ENCODE measurements around the gene CLEC20A.

The CLEC20A gene

DNA sequence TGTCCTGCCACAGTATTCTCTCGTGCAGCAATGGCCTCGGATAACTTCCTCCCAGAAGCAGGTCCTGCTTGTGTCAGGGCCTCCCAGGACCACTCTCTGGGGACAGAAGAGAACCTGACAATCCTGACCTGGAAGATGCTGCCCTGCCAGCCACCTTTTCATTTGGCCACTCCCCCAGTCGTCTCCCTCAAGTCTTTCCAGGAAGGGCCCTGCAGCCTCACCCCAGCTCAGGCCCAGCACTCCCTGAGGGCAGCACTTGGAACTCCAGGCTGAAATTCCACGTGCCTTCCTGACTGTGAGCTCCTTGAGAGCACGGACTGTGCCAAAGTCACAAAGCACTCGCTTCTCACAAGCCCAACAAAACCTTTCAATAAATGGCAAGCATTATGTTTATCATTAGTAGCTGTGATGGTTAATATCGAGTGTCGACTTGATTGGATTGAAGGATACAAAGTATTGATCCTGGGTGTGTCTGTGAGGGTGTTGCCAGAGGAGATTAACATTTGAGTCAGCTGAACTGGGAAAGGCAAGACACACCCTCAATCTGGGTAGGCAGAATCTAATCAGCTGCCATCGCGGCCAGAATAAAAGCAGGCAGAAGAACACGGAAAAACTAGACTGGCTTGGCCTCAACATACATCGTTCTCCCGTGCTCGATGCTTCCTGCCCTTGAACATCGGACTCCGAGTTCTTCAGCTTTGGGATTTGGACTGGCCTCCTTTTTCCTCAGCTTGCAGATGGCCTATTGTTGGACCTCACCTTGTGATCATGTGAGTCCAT, 2.3 kb upstream of the CLEC20A start:
- no peak for DNase-seq

DNA sequence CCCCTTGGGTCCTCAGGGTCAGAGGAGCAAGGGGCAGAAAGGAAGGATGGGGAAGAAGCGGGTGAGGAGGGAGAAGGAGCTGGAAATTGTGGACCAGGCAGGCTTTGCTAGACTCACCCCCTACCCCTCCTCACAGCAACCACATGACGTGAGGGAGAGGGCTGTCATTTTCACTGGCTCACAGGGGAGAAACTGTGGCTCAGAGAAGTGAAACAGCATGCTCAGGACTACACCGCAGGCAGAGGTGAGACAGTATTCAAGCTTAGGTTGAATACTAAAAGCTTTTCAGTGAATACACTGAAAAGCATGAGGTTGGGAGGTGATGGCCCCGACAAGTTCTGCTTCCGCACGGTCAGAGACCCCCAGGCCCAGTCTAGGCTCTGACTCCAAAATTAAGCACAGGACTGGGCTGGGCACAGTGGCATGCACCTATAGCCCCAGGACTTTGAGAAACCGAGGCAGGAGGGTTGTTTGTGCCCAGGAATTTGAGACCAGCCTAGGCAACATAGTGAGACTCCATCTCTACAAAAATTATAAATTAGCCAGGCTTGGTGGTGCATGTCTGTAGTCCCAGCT, 1.2 kb upstream of the CLEC20A start:
- no peak for DNase-seq

DNA sequence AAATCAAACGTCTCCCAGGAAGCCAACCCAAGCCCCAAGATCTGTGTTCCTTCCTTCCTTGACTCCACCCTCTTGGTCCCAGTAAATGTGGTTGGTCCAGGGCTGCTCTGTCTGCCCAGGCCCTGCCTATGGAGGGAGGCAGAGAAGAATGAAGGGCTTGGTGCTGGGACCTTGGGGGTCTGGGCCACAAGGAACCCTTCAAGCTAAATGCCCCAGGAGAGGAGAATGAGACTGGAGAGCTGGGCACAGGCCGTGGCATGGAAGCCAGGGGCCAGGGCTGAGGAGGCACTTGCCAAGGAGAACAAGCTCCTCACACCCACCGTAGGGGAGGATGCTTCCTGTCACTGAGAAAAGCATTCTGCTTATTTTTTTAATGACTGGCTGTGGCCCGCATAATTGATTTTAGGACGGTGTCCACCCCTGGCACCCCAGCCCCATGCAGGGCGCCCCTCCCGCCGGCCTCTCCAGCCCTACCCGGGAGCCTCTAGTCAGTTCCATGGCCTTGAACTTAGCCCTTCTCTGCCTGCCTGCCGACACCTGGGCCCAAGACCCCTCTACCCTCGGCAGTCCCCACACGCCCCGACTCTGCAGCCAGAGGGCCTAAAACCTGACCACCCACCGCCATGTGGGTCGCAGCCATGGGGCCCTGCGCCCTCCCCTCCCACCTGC, 889 bp downstream of the CLEC20A start:
- DNase-seq: no peak

DNA sequence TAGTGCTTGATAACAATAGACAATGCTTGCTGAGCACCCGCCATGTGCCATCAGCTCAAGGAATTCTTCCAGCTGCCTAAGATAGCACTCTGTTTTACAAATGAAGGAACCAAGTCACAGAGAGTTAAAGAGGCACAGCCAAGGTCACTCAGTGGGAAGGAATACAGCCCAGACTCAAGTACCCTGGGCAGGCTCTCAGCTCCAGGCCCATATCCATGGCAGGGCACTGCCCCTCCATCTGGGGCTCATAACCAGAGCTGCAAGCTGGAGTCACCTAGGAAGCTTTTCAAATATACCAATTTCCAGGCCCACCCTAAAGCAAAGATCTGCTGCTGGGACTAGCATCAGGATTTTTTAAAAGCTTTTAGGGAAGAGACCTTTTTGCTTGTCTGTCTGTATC, 1.6 kb downstream of the CLEC20A start:
- no peak for DNase-seq

DNA sequence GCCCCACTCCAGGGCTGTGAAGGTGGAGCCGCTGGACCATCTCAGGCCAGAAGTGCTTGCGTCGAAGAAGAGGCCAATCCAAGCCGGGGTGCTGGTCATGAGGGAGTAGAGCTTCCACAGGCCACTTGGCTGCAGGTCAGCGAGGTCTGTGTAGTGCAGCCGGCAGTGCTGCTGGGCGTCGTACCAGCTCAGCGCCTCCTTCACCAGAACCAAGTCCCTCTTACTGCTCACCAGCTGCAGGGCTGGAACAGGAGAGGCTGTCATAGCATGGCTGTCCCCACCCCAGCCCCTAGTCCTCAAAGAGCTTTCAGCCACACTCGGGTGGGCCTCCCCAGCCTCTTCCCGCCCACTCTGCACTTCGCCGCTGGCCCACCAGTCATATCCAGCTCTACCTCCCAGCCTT, 2.2 kb downstream of the CLEC20A start:
- DNase-seq: no peak

DNA sequence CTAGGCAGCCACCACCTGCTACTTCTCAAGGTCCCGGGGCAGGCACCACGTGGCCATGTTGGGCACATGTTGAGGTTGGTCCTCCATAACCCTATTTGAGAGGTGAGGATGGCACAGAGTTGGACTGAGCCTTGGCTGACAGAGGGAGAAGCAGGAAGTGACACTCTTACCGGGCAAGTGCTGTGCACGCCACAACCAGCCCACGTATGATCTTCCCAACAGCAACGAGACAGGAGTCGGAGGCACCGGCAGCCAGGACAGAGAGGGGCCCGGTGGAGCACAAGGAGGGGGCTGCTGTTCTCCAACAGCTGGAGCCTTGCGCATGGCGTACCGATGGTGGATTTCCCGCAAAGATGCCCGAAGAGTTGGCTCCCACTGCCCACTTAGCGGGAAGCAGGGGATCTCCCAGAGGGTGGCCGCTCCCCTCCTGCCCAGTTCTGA, 3.4 kb downstream of the CLEC20A start:
- DNase-seq: no peak

DNA sequence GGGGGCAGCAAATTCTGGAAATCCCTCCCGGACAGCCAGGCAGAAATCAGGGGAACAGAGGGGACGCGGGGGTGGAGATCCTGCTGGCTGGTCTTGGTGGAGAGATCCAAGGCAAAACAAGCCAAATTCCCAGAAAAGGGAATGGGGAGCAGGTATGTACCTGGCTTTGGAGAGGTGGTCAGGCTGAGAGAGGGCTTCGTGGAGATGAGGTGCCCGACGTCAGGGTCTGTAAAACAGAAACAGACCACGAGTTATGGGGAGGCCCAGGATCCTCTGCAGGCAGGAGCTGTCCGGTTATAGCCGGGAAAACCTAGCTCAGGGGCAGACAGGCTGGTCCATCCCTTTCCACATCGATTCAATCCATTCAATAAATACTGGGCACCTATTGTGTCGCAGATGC, 4.4 kb downstream of the CLEC20A start:
- DNase-seq: no peak

DNA sequence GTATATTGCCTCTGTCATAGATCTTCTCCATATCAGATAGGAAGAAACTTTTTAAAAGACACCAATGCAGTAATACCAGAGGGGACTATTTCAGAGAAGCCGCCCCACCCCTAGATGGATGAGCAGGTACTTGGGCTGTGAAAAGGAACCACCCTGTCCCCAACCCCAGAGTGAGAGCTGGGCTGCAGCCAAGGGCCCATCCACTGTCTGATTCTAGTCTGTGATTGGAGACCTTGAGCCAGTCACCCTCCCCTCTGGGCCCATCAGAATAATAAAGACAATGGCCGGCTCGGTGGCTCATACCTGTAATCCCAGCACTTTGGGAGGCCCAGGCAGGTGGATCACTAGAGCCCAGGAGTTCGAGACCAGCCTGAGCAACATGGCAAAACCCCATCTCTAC, 5.0 kb downstream of the CLEC20A start:
- no peak for DNase-seq

DNA sequence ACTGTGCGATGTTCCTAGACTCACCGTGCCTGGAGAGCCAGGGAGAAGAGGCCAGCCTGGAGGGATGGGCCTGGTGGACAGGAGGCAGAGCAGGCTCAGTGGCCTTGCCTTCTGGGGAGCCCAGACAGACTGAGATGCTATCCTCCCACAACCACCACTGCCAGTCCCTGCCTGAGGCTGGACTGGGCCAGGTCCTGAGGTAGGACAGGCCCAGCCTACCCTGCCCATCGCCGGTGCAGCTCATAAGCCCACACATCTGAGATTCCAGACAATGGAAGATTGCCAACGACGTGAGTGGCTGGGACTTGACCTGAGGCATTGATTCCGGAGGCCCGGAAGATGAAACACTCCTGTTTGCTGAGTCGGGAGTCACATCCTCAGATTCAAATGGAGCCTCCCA, 5.8 kb downstream of the CLEC20A start:
- DNase-seq: no peak

DNA sequence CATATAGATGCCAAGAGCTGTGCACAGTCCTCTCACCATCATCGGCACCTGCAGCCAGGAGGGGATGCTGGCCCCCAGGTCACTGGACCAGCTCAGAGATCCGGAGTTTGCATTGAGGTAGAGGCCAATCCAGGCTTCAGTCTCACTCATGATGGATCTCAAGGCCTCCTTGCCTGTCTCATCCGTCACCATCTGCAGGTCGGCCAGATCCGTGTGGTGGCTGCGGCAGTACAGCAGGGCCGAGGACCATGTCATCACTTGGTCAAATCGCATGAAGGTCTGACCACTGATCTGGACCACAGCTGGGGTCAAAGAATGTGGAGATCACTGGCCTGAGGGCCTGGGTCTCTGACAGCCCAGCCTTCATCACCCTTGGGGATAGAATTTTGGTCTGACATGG, 6.6 kb downstream of the CLEC20A start:
- no peak for DNase-seq

DNA sequence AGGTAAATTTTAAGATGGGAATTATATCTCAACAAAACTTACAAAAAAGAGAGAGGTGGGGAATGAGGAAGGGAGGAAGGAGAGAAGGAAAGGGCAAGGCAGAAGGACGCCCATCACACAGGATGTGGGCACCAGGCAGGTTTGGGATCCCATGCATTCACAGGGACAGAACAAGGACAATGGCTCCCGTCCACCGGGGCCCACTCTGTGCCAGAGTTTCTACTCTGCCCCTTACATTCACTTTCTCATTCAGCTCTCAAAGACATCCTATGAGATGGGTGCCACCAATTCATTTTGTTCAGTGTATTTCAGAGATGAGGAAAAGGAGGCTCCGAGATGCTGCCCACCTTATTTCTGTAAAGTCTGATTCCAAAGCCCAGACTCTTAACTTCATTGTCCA, 7.4 kb downstream of the CLEC20A start:
- DNase-seq: no peak

DNA sequence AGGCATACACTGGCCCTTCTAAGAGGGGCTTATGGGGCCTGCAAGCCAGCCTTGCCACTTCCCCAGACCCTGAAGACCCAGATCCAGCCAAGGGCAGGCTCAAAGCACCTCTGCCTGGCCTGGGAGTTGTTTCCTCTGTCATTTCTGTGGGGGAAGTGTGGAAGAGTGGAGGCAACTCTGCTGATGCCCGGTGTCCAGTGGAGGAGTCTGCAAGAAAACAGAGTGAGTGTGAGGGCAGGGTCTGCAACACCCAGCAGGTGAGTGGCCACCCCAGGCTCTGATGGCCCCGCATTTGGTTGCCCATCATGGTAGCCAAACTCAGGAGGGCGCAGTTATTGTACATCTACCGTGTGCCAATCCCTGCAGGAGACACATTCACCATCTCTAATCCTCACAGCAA, 8.4 kb downstream of the CLEC20A start:
- DNase-seq: no peak

DNA sequence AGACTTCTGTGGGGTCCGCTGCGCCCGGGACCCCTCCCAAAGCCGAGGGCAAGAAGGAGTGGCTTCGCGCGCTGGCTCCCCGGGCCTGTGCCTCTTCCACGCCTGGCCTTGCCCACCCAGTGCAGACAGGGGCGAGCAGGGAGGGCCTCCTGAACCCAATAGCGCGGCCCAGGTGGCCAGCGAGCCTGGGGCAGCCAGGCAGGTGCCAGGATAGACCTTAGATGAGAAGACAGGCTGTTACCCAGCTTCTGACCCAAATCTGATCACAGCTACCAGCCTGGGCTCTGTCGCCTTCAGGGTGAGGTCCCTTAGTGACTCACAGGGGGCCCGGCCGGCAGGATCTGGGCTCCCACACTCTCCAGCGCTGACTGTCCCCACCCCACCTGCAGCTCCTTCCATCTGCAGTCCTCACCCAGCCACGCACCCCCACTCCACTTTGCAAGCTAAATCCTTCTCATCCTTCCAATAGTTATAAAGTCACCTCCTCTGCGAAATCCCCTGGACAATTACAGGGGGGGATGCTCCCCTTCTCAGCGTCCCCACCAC, 9.6 kb downstream of the CLEC20A start:
- DNase-seq: no peak

DNA sequence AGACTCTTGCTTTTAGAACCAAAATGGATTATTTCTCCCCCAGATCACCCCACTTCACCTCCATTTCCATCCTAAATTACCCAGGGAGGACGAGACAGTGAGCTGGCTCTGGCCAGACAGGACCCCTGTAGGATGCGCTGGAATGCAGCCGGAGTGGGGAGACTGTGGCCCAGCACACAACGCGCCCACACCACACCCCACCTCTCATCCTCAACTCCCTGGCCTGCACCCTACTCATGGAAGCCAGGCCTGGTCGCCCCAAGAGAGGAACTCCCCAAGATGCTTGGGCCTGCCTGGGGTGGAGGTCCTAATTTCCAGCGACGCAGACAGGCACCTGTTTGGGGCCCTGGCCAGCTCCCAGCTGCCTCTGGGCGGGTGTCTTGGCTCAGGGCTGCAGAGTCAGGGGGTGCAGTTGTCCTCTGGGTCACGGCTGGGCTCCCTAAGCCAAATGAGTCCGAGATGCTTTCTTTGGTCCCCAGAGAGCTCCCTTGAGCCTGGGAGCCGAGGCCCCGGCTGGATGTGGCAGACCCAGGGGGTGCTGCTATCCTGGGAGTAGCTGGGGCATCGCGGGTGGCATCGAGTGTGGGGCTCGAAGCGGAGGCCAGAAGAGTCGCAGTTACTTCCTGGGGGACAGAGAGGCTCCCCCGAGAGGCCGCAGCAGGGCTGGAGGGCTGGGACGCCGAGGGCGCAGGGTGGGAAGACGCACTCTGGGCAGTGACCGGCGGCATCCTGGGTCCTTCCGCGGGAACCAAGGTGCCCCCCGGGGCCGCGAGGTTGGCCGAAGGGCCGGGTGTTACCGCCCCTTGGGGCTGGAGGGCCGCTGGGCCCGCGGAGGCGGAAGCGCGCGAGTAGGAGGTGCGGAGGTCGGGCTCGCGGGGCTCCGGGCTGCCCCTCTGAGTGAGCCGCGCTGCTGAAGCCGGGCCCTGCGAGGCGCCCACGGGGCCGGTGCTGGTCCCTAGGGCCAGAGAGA, 10.4 kb downstream of the CLEC20A start:
- DNase-seq: no peak

DNA sequence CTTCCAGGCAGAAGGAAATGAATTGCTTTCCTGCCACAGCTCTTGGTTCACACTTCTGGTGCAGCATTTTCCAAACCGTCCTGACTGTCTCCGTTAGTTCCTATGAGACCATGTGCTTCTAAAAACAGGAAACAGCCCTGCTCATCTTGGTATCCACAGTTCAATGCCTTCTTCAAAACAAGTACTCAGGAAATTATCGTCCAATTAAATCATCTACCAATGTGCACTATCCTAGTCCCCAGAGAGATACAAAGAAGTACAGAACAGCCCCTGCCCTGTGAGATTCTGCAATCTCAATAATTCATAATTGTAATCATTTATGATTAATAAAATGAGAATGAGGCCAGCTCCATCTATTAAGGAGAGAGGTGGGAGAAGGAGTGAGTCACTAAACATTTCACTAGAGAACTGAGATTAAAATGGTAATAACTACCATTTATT, 11.2 kb downstream of the CLEC20A start:
- no peak for DNase-seq

DNA sequence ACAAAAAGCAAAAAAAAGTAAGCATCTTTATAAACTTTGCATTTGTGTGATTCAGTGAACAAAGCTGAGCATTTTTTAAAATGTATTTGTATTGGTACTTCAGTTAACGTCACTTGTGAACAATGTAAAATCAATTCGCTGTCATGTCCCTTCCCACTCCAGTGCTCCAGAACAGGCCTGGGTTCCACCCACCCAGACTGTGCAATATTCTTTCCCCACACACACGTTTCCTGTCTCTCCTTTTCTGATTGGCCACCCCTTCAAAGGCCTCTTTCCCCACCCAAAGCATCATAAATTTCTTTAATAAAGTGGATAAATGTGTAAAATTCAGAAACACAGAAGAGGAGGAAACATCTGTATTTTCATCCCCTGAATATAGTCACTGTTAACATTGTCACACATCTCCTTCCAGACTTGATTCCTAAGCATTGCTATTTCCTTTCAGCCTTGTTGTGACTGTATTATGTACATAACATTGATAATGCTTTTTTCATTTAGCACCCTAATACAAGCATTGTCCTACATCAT, 12.0 kb downstream of the CLEC20A start:
- DNase-seq: no peak

DNA sequence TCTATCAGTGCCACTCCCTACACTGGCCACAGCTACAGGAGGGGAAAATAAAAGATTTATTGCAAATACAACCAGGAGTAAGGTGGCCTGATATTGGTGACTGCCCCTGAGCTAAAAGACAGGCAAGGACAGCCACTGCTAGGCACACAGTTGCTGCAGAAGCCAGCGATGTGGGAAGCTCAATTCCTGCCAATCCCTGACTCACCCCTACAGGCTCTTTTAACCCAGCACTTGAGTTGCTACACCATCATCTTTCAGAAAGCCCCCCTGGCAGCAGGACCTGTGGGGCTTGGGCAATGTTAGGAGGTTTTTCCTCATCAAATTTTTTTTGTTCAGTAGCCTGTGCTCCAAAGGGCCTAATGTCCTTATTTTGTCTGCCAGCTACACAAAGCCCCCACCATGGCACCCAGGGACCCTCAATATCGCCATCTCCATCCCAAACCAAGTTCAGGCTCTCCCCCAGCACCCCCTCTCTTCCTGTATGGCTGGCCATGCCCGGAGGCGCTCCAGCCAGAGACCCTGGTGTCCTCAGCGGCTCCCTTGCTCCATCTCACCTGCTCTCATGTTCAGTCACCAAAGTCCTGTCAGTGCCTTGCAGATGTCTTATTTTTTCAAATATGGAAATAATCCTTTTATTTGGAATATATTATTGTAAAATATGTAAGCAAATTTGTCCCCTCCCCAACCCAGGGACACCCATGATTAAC, 13.4 kb downstream of the CLEC20A start:
- no peak for DNase-seq

DNA sequence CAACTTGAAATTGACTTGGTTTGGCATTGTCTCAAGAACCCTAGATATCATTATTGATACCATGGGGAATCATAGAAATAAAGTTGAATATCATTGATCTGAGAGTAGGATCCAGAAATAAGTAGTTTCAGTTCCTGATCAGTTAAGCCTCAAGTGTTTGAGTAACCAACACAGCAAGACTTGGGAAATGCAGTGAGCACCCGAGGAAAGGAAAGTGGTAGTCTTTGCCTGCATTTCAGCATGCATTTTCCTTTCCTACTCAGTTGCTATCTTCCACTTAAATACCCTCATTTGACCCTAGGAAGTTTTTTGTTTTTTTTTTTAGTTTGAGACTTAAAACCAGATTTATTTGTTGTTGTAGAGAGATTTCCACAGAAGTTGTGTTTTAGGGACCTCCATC, 18.9 kb downstream of the CLEC20A start:
- no peak for DNase-seq

DNA sequence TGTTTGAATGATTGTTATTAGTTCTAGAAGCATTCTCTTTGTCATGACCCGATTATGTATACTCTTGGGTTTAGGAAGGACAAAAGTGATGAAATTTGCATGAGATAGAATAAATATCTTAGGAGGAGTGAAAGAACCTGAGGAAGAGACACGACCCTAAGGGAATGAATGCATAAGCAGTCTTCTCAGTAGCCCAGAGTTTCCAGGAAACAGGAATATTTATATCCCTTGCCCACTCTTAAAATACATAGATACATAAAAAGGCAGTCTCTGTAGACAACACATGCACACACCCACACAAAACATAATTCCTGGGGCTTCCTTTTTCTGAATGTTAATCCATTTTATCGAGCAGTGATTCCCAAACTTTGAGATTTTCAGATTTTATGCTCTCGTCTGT, 19.4 kb downstream of the CLEC20A start:
- DNase-seq: no peak

DNA sequence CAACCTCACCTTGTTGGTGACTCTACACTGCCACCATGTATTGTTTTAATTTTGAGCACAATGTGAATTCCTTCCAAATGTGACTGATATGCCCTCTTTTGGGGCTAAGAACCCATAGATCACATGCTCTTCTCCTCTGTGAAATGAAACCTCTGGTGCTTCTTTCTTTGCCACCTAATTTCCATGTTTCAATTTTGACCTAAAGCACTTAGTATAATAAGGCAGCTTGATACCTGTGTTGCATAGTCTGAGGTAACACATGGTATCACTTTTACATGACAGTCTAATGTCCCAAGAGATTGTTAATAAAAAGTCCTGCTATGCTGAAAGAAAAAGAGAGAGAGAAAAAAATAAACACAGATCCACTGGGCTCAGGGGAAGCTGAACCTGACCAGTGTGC, 24.2 kb downstream of the CLEC20A start:
- DNase-seq: no peak

DNA sequence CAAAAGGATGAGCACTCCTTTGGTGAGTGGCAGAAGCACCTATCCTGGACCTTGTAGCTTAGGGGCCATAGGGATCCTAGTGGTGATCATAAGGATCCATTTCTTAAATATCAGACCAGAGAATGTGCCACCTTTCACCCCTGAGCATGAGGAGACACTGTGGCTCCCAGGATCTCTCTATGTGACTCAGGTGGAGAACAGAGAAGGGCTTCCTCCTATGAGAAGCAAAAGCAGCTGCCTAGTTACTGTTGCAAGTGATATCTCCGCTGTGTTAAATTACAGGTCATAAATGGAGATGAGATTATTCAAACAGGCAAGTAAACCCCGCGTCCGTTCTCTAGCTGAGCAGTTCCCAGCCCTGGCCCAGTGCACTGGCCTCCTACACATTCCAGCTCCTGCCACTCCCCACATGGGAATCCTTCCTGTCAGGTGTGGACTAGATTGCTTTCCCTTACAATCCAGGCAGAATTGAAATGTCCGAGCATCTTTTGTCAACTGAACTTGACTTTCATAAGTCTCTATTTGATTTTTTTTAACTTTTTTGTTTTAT, 26.3 kb downstream of the CLEC20A start:
- DNase-seq: no peak

DNA sequence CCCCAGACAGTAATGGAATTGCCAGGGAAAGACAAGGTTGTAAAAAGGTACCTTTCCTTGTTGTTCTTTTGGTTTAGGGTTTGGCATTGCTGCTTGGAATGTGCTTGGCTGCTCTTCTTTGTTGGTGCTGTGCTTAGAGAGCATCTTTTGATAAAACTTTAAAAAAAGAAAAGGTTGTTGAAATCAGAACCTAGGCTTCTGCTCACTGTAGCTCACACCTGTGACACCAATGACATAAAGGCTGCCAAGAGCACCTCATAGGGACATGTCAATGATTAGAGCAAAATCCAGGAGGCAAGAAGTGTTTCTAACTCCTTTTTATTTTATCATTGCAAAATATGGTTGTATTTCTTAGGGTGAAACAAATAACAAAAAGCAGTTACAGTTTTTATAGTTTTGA, 28.9 kb downstream of the CLEC20A start:
- DNase-seq: no peak
